ENCODE measurements around the gene ZSCAN2. TPM values are rescaled to one million over a fixed set of nuclear protein-coding genes. Genes with fewer than 3 reads are reported as not detected.

ZSCAN2 gene
- total and polyA plus RNA-seq, 2 of the 8 experiments (the other 6 are each of a cell fraction or from before 2014, with no cell fraction given) = 23.6 to 52.4 TPM

DNA sequence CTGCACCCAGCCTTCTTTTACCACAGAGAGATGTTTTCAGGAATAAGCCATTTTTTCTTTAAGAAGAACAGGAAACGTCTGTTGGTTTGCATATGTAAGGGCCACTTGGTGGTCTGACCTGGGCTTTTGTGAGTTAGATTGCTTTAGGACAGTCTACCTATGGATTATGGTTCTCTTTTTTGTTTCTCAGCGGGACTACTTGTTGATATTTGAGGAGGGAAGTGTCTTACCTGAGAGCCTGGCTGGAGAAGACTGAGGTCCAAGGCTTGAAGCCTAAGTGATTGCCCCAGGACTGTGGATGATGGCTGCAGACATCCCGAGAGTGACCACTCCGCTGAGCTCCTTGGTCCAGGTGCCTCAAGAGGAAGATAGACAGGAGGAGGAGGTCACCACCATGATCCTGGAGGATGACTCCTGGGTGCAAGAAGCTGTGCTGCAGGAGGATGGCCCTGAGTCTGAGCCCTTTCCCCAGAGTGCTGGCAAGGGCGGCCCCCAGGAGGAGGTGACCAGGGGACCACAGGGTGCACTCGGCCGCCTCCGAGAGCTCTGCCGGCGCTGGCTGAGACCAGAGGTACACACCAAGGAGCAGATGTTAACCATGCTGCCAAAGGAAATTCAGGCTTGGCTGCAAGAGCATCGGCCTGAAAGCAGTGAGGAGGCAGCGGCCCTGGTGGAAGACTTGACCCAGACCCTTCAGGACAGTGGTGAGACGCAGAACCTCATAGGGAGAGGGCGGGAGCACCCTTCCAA is 3.0 kb downstream of the ZSCAN2 start (continued):
- TF ChIP-seq RXRA (IDR thresholded peaks at IDR 0.05; ENCODE audit: insufficient read depth, low read depth, low read length) = no peak
- no peak for TF ChIP-seq TAF1 (IDR thresholded peaks at IDR 0.05; ENCODE audit: low read depth, low read length)
- no peak for TF ChIP-seq CHD2 (IDR thresholded peaks at IDR 0.05; ENCODE audit: low read length)
- peak; percentile 87; the same call in 1 of the 2 replicates for TF ChIP-seq POU5F1 (IDR thresholded peaks at IDR 0.05; ENCODE audit: low read depth, low read length)
- TF ChIP-seq, protein P1, sequence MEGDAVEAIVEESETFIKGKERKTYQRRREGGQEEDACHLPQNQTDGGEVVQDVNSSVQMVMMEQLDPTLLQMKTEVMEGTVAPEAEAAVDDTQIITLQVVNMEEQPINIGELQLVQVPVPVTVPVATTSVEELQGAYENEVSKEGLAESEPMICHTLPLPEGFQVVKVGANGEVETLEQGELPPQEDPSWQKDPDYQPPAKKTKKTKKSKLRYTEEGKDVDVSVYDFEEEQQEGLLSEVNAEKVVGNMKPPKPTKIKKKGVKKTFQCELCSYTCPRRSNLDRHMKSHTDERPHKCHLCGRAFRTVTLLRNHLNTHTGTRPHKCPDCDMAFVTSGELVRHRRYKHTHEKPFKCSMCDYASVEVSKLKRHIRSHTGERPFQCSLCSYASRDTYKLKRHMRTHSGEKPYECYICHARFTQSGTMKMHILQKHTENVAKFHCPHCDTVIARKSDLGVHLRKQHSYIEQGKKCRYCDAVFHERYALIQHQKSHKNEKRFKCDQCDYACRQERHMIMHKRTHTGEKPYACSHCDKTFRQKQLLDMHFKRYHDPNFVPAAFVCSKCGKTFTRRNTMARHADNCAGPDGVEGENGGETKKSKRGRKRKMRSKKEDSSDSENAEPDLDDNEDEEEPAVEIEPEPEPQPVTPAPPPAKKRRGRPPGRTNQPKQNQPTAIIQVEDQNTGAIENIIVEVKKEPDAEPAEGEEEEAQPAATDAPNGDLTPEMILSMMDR (IDR thresholded peaks at IDR 0.05; ENCODE audit: control extremely low read depth in 1 of 3, insufficient read depth in 1 of 3, low read depth in 1 of 3, low read length in 3 of 3) = no peak
- TF ChIP-seq TBP (IDR thresholded peaks at IDR 0.05; ENCODE audit: low read depth, low read length) = no peak
- no peak for TF ChIP-seq SP2 (IDR thresholded peaks at IDR 0.05; ENCODE audit: low read length)
- no peak for TF ChIP-seq RNF2 (IDR thresholded peaks at IDR 0.05; ENCODE audit: borderline replicate concordance, low read depth, low read length, missing control alignments, poor library complexity, severe bottlenecking)
- TF ChIP-seq, protein P2, sequence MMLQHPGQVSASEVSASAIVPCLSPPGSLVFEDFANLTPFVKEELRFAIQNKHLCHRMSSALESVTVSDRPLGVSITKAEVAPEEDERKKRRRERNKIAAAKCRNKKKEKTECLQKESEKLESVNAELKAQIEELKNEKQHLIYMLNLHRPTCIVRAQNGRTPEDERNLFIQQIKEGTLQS (IDR thresholded peaks at IDR 0.05; ENCODE audit: insufficient read depth, low read depth, low read length) = no peak
- TF ChIP-seq EZH2 (IDR thresholded peaks at IDR 0.05; ENCODE audit: low read depth, low read length, severe bottlenecking) = no peak
- TF ChIP-seq TAF7 (optimal IDR thresholded peaks at IDR 0.05; ENCODE audit: borderline replicate concordance, low read depth, low read length) = no peak
- no peak for TF ChIP-seq RBBP5 (IDR thresholded peaks at IDR 0.05; ENCODE audit: borderline replicate concordance, low read depth, low read length)
- TF ChIP-seq EP300 (IDR thresholded peaks at IDR 0.05; ENCODE audit: borderline replicate concordance in 1 of 2, low read depth in 2 of 2, low read length in 2 of 2) = peak in 1 of 2 experiments; percentile 30; a peak in 1 of 3 replicates
- TF ChIP-seq CEBPB (IDR thresholded peaks at IDR 0.05; ENCODE audit: low read depth, low read length) = no peak
- TF ChIP-seq YY1 (IDR thresholded peaks at IDR 0.05; ENCODE audit: low read depth, low read length) = no peak
- TF ChIP-seq JUN (IDR thresholded peaks at IDR 0.05; ENCODE audit: low read depth, low read length) = no peak
- no peak for TF ChIP-seq RFX5 (IDR thresholded peaks at IDR 0.05; ENCODE audit: borderline replicate concordance, low read depth, low read length)
- TF ChIP-seq, protein P3, sequence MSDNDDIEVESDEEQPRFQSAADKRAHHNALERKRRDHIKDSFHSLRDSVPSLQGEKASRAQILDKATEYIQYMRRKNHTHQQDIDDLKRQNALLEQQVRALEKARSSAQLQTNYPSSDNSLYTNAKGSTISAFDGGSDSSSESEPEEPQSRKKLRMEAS (IDR thresholded peaks at IDR 0.05) = no peak
- TF ChIP-seq RAD21 (IDR thresholded peaks at IDR 0.05 in 1 of 2, conservative IDR thresholded peaks at IDR 0.05 in 1 of 2; ENCODE audit: low read depth in 2 of 2, low read length in 2 of 2) = no peak
- peak; percentile 50 for TF ChIP-seq CTBP2 (IDR thresholded peaks at IDR 0.05; ENCODE audit: borderline replicate concordance, insufficient read depth, insufficient read length, low read length)

Measured in H1 (cell line).